GM23338 (cell line): ENCODE measurements around the gene GPC6. TPM values are rescaled to one million over a fixed set of nuclear protein-coding genes. Genes with fewer than 3 reads are reported as not detected.

Experiments used
- ATAC-seq: fragments of 200-7000 bp; cut with Tn5 transposase; 3 replicates; pipeline ENCODE4 v1.9.1; 2020
- DNase-seq: peaks from one replicate; pipeline ENCODE4 v3.0.0-alpha.2; 2015; ENCODE audit warnings: low spot score
- H2AFZ ChIP-seq: fragments of 200-600 bp; sonication (generic); 2 replicates; pipeline ENCODE4 v1.8.0; 2016; ENCODE audit warnings: antibody characterized with exemption, mild to moderate bottlenecking, moderate library complexity
- H3F3A ChIP-seq: fragments of 200-600 bp; sonication (generic); replicated peaks from 2 replicates; pipeline ENCODE4 v1.8.0; 2017; ENCODE audit warnings: antibody characterized with exemption, mixed run types, low read depth
- H3K27ac ChIP-seq: fragments of 200-600 bp; sonication (generic); 2 replicates; pipeline ENCODE4 v1.6.1; 2016; ENCODE audit warnings: low read depth
- H3K27me3 ChIP-seq: fragments of 200-600 bp; sonication (generic); 2 replicates; pipeline ENCODE4 v1.8.0; 2016; ENCODE audit warnings: mild to moderate bottlenecking, mixed run types, moderate library complexity; ENCODE audit not compliant: insufficient read depth
- H3K36me3 ChIP-seq: fragments of 200-600 bp; sonication (generic); 2 replicates; pipeline ENCODE4 v1.8.0; 2016; ENCODE audit warnings: mild to moderate bottlenecking; ENCODE audit not compliant: insufficient read depth
- H3K4me1 ChIP-seq: fragments of 200-600 bp; sonication (generic); 2 replicates; pipeline ENCODE4 v1.8.0; 2016; ENCODE audit warnings: mild to moderate bottlenecking, moderate library complexity; ENCODE audit not compliant: insufficient read depth
- H3K4me2 ChIP-seq: fragments of 200-600 bp; sonication (generic); 2 replicates; pipeline ENCODE4 v1.7.1; 2017; ENCODE audit warnings: mixed run types
- H3K4me3 ChIP-seq: fragments of 200-600 bp; sonication (generic); 2 replicates; pipeline ENCODE4 v1.6.1; 2016; ENCODE audit warnings: mixed run types
- H3K79me2 ChIP-seq: fragments of 200-600 bp; sonication (generic); replicated peaks from 2 replicates; pipeline ENCODE4 v1.8.0; 2017; ENCODE audit warnings: mild to moderate bottlenecking; ENCODE audit not compliant: insufficient read depth
- H3K9me2 ChIP-seq: fragments of 200-600 bp; sonication (generic); 2 replicates; pipeline ENCODE4 v1.8.0; 2017; ENCODE audit not compliant: insufficient read depth
- H4K20me1 ChIP-seq: fragments of 200-600 bp; sonication (generic); replicated peaks from 2 replicates; pipeline ENCODE4 v1.8.0; 2017; ENCODE audit warnings: mild to moderate bottlenecking; ENCODE audit not compliant: insufficient read depth
- H3K27ac Mint-ChIP-seq: 2 replicates; pipeline ENCODE4 v1.8.0; 2020; ENCODE audit warnings: inconsistent platforms, mild to moderate bottlenecking, moderate library complexity, mixed read lengths
- H3K27me3 Mint-ChIP-seq: 3 replicates; pipeline ENCODE4 v1.8.0; 2022; ENCODE audit warnings: low read depth, mild to moderate bottlenecking, moderate library complexity, mixed read lengths, inconsistent platforms; ENCODE audit not compliant: insufficient read depth, poor library complexity
- H3K36me3 Mint-ChIP-seq: 3 replicates; pipeline ENCODE4 v1.8.0; 2021; ENCODE audit warnings: low read depth, mild to moderate bottlenecking, inconsistent platforms, moderate library complexity, mixed read lengths
- H3K4me1 Mint-ChIP-seq: 3 replicates; pipeline ENCODE4 v1.8.0; 2020; ENCODE audit warnings: mild to moderate bottlenecking, inconsistent platforms, mixed read lengths
- H3K4me3 Mint-ChIP-seq: 3 replicates; pipeline ENCODE4 v1.8.0; 2021; ENCODE audit warnings: moderate library complexity, mild to moderate bottlenecking, inconsistent platforms, mixed read lengths
- H3K9me3 Mint-ChIP-seq: 3 replicates; pipeline ENCODE4 v1.8.0; 2020; ENCODE audit warnings: moderate library complexity, mild to moderate bottlenecking, inconsistent platforms, mixed read lengths
- CREB1 ChIP-seq: fragments of 250-450 bp; sonication (Bioruptor Pico); IDR thresholded peaks from 2 replicates; pipeline ENCODE4 v1.5.0; 2020; ENCODE audit warnings: low read depth, mild to moderate bottlenecking, moderate library complexity
- EZH2 ChIP-seq: fragments of 200-600 bp; sonication (generic); IDR thresholded peaks from one replicate; pipeline ENCODE4 v1.8.0; 2017; ENCODE audit warnings: antibody characterized with exemption, mild to moderate bottlenecking, low read depth; ENCODE audit not compliant: unreplicated experiment
- EZH2phosphoT487 ChIP-seq: fragments of 200-600 bp; sonication (generic); IDR thresholded peaks from one replicate; pipeline ENCODE4 v1.8.1; 2018; ENCODE audit warnings: antibody characterized with exemption; ENCODE audit not compliant: unreplicated experiment
- JUNB ChIP-seq: IDR thresholded peaks from one replicate; pipeline ENCODE4 v1.6.1; 2016; ENCODE audit warnings: antibody characterized with exemption; ENCODE audit not compliant: unreplicated experiment
- NANOG ChIP-seq: IDR thresholded peaks from 2 replicates; pipeline ENCODE4 v1.6.1; 2016; ENCODE audit warnings: antibody characterized with exemption, borderline replicate concordance
- STAT1 ChIP-seq: IDR thresholded peaks from one replicate; pipeline ENCODE4 v1.6.1; 2016; ENCODE audit warnings: antibody characterized with exemption; ENCODE audit not compliant: unreplicated experiment
- ZNF114 ChIP-seq: fragments of 250-450 bp; sonication (Bioruptor Pico); IDR thresholded peaks from 2 replicates; pipeline ENCODE4 v1.5.0; 2020; ENCODE audit warnings: mild to moderate bottlenecking, moderate library complexity
- polyA plus RNA-seq: library from polyadenylated mRNA; unstranded; fragments of >200 nt; fragmentation: Nextera tagmentation; extraction: Ambion mirVana; gene quantifications from 2 replicates; pipeline ENCODE4 v1.2.1, GENCODE V29; 2016
- total RNA-seq: library from RNA; depleted of rRNA; stranded (reverse); fragments of >200 nt; shearing (Covaris generic); gene quantifications from 2 replicates; pipeline ENCODE4 v1.2.3, GENCODE V29; 2014
- TF ChIP-seq, protein P1 (sequence below), 2 experiments: fragments of 200-600 bp in 1 of 2; sonication (generic) in 1 of 2; conservative IDR thresholded peaks; 2 replicates each; pipeline versions ENCODE4 v1.5.1 to v1.6.1; 2016 to 2017; ENCODE audit warnings: antibody characterized with exemption in 2 of 2, low read depth in 2 of 2, mild to moderate bottlenecking in 2 of 2, moderate library complexity in 1 of 2
- TF ChIP-seq, protein P2 (sequence below): fragments of 250-450 bp; sonication (Bioruptor Pico); IDR thresholded peaks from 2 replicates; pipeline ENCODE4 v1.5.0; 2020; ENCODE audit warnings: mild to moderate bottlenecking, moderate library complexity

Gene GPC6
- total and polyA plus RNA-seq, 2 experiments from 2014 or later, result 6.4 to 28.6 TPM

- TF ChIP-seq NANOG (no peak), STAT1 (no peak)
- TF ChIP-seq, protein P1, sequence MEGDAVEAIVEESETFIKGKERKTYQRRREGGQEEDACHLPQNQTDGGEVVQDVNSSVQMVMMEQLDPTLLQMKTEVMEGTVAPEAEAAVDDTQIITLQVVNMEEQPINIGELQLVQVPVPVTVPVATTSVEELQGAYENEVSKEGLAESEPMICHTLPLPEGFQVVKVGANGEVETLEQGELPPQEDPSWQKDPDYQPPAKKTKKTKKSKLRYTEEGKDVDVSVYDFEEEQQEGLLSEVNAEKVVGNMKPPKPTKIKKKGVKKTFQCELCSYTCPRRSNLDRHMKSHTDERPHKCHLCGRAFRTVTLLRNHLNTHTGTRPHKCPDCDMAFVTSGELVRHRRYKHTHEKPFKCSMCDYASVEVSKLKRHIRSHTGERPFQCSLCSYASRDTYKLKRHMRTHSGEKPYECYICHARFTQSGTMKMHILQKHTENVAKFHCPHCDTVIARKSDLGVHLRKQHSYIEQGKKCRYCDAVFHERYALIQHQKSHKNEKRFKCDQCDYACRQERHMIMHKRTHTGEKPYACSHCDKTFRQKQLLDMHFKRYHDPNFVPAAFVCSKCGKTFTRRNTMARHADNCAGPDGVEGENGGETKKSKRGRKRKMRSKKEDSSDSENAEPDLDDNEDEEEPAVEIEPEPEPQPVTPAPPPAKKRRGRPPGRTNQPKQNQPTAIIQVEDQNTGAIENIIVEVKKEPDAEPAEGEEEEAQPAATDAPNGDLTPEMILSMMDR (conservative IDR thresholded peaks at IDR 0.05; ENCODE audit: low read depth in 2 of 2), result no peak
These were observed 99.7 kb downstream of the GPC6 start (continued) for GRCh38 chr13:93326234-93326811.

DNA sequence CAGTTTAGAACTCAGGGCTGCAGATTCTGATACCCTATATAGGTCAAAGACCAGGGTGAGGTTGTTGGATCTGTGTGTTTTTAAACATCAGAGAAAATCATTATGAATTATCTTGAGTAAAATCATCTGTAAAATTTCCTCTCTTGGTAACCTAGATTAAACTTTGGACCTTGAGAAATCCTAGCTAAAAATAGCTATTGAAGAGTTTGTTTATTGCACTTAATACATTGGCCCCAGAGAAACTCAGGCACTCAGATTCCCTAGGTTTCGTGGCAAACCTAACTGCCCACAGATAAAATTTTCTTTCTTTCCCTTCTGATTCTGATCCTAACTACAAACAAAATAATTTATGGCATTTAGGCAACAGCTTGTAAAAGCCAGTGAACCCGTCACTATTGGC is 102.3 kb downstream of the GPC6 start:
- no peaks in the 10 kb centered on the region for H3K36me3 Mint-ChIP-seq
- Histone ChIP-seq H3K4me2 (no peak overlapping the region), H4K20me1 (no peaks in the 10 kb centered on the region)

More for the DNA sequence above, 102.3 kb downstream of the GPC6 start:
- Histone ChIP-seq H3K9me2 (no peaks in the 10 kb centered on the region), H3K36me3 (no peaks in the 10 kb centered on the region), H2AFZ (no peak overlapping the region), H3K79me2 (peaks cover 56% of the 10 kb centered on the region), H3K4me3 (no peak overlapping the region), H3F3A (no peaks in the 10 kb centered on the region), H3K4me1 (peaks cover 26% of the 10 kb centered on the region), H3K27me3 (no peaks in the 10 kb centered on the region), H3K27ac (no peak overlapping the region)
- TF ChIP-seq ZNF114 (CRISPR knock-in tag), result no peak
- no peak for TF ChIP-seq STAT1
- no peak for TF ChIP-seq EZH2phosphoT487
- TF ChIP-seq CREB1 (CRISPR knock-in tag), result no peak
- no peak for TF ChIP-seq EZH2
- TF ChIP-seq, protein P2, sequence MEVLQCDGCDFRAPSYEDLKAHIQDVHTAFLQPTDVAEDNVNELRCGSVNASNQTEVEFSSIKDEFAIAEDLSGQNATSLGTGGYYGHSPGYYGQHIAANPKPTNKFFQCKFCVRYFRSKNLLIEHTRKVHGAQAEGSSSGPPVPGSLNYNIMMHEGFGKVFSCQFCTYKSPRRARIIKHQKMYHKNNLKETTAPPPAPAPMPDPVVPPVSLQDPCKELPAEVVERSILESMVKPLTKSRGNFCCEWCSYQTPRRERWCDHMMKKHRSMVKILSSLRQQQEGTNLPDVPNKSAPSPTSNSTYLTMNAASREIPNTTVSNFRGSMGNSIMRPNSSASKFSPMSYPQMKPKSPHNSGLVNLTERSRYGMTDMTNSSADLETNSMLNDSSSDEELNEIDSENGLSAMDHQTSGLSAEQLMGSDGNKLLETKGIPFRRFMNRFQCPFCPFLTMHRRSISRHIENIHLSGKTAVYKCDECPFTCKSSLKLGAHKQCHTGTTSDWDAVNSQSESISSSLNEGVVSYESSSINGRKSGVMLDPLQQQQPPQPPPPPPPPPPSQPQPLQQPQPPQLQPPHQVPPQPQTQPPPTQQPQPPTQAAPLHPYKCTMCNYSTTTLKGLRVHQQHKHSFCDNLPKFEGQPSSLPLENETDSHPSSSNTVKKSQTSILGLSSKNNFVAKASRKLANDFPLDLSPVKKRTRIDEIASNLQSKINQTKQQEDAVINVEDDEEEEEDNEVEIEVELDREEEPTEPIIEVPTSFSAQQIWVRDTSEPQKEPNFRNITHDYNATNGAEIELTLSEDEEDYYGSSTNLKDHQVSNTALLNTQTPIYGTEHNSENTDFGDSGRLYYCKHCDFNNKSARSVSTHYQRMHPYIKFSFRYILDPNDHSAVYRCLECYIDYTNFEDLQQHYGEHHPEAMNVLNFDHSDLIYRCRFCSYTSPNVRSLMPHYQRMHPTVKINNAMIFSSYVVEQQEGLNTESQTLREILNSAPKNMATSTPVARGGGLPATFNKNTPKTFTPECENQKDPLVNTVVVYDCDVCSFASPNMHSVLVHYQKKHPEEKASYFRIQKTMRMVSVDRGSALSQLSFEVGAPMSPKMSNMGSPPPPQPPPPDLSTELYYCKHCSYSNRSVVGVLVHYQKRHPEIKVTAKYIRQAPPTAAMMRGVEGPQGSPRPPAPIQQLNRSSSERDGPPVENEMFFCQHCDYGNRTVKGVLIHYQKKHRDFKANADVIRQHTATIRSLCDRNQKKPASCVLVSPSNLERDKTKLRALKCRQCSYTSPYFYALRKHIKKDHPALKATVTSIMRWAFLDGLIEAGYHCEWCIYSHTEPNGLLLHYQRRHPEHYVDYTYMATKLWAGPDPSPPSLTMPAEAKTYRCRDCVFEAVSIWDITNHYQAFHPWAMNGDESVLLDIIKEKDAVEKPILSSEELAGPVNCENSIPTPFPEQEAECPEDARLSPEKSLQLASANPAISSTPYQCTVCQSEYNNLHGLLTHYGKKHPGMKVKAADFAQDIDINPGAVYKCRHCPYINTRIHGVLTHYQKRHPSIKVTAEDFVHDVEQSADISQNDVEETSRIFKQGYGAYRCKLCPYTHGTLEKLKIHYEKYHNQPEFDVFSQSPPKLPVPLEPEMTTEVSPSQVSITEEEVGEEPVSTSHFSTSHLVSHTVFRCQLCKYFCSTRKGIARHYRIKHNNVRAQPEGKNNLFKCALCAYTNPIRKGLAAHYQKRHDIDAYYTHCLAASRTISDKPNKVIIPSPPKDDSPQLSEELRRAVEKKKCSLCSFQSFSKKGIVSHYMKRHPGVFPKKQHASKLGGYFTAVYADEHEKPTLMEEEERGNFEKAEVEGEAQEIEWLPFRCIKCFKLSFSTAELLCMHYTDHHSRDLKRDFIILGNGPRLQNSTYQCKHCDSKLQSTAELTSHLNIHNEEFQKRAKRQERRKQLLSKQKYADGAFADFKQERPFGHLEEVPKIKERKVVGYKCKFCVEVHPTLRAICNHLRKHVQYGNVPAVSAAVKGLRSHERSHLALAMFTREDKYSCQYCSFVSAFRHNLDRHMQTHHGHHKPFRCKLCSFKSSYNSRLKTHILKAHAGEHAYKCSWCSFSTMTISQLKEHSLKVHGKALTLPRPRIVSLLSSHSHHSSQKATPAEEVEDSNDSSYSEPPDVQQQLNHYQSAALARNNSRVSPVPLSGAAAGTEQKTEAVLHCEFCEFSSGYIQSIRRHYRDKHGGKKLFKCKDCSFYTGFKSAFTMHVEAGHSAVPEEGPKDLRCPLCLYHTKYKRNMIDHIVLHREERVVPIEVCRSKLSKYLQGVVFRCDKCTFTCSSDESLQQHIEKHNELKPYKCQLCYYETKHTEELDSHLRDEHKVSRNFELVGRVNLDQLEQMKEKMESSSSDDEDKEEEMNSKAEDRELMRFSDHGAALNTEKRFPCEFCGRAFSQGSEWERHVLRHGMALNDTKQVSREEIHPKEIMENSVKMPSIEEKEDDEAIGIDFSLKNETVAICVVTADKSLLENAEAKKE (CRISPR knock-in tag), result no peak
- TF ChIP-seq, protein P1 (conservative IDR thresholded peaks at IDR 0.05; ENCODE audit: low read depth in 2 of 2), result no peak
- TF ChIP-seq JUNB, result no peak
- Mint-ChIP-seq H3K27ac (no peak overlapping the region), H3K4me1 (peaks cover 31% of the 10 kb centered on the region), H3K4me3 (no peak overlapping the region), H3K9me3 (no peaks in the 10 kb centered on the region), H3K27me3 (peaks cover 4% of the 10 kb centered on the region)
- ATAC-seq, result no peak
- no peak for DNase-seq
